Right lobe of liver (tissue), 6 donors: ENCODE measurements around the gene NBEAL1. TPM values are rescaled to one million over a fixed set of nuclear protein-coding genes. Genes with fewer than 3 reads are reported as not detected.

ENCODE experiments used
- ATAC-seq, 4 donors: fragments of 200-7000 bp; cut with Tn5 transposase; one replicate each; pipeline ENCODE4 v1.9.1; 2020; ENCODE audit warnings: mild to moderate bottlenecking in 4 of 4, moderate library complexity in 4 of 4
- DNase-seq, 3 donors: peaks; one replicate each; pipeline ENCODE4 v3.0.0-alpha.2; 2020
- H3K27ac ChIP-seq, 3 donors: fragments of 200-600 bp; one replicate each; pipeline ENCODE4 v1.8.0; 2022
- H3K27me3 ChIP-seq, 2 donors: fragments of 200-600 bp; one replicate each; pipeline ENCODE4 v1.8.0; 2022
- H3K36me3 ChIP-seq, 4 donors: fragments of 200-600 bp; sonication (generic) in 1 of 4; one replicate each; pipeline versions ENCODE4 v1.5.1 to v1.8.0; 2017 to 2022; ENCODE audit warnings: control low read depth in 1 of 4
- H3K4me1 ChIP-seq, 4 donors: fragments of 200-600 bp; sonication (generic) in 1 of 4; one replicate each; pipeline versions ENCODE4 v1.5.1 to v1.8.0; 2017 to 2022; ENCODE audit warnings: control low read depth in 1 of 4
- H3K4me3 ChIP-seq, 3 donors: fragments of 200-600 bp; one replicate each; pipeline ENCODE4 v1.8.0; 2022
- H3K9me3 ChIP-seq, 4 donors: fragments of 200-600 bp; sonication (generic) in 1 of 4; one replicate each; pipeline versions ENCODE4 v1.5.1 to v1.8.0; 2017 to 2022; ENCODE audit warnings: control low read depth in 1 of 4
- CTCF ChIP-seq, 4 donors: fragments of 200-600 bp in 3 of 4; fragments of 450-650 bp in 1 of 4; IDR thresholded peaks; one replicate each; pipeline versions ENCODE4 v1.5.1 to v1.8.0; 2016 to 2022; ENCODE audit warnings: antibody characterized with exemption in 4 of 4, mild to moderate bottlenecking in 2 of 4
- POLR2A ChIP-seq: fragments of 450-650 bp; IDR thresholded peaks from one replicate; pipeline ENCODE4 v1.6.1; 2017; ENCODE audit warnings: antibody characterized with exemption, mild to moderate bottlenecking
- WGBS: methylation state at CpG from one replicate; pipeline ENCODE4 v1.1.6; 2018; ENCODE audit warnings: low coverage, low lambda C conversion rate; ENCODE audit not compliant: insufficient coverage; ENCODE audit errors: missing lambda C conversion rate; 5-methylcytosine and 5-hydroxymethylcytosine counted together
- intact Hi-C, 2 donors: fragments of 100-400 bp; cut with DNase I; formaldehyde crosslinking; loops; one replicate each; pipeline versions ENCODE4 v1.11.2 to v1.14.1; 2022
- total RNA-seq, 6 experiments: library from RNA; depleted of rRNA in 2 of 6; stranded (reverse); fragments of >200 nt in 2 of 6; fragmentation: NEBNext Ultra II Directional in 3 of 6; extraction: Animal tissue kit (Norgen Biotek cat#: 25700) in 3 of 6; gene quantifications; one replicate each; pipeline versions ENCODE4 v1.1.0 to v1.2.4, GENCODE V29; 2016 to 2023
- donor health status: DM: no; HTN: yes; CAD: no.
- donor health status: DM: no; HTN: no; CAD: no.
- donor health status: DM: no; HTN: no; CAD: no.
- donor health status: DM: no; HTN: yes; CAD: no.
- donor health status: DM: no; HTN: yes; CAD: no.

Gene NBEAL1
- total RNA-seq, 6 experiments from 2014 or later: 16.4 to 28.6 (median 21.9) TPM

GRCh38 chr2:203238704-203239526 is 224.2 kb downstream of the NBEAL1 start, which contains the start of gene CYP20A1:
Gene CYP20A1, plus strand, starts transcription at chr2:203239018. Its CDS starts 45 bp downstream, at chr2:203239063.
- Histone ChIP-seq H3K27me3 (no peaks in the 10 kb centered on the region), H3K4me3 (peak within 1 kb of the TSS; percentile 69 to 95 (median 75)), H3K9me3 (no peaks in the 10 kb centered on the region), H3K27ac (peak within 1 kb of the TSS; percentile 87 to 92 (median 90)), H3K36me3 (peaks cover 0 to 2% (median 0%) of the 10 kb centered on the region in 4 donors), H3K4me1 (peaks cover 0 to 15% (median 4%) of the 10 kb centered on the region in 4 donors)
- peak; percentile 30 to 39 (median 34) for TF ChIP-seq CTCF (IDR thresholded peaks at IDR 0.05)
- peak; percentile 96 for TF ChIP-seq POLR2A
- intact Hi-C loops: no loop called here
- 1% methylated on average over 18 of the region's 80 CpGs for WGBS
- peak; percentile 96 to 98 (median 97) for ATAC-seq
- peak; percentile 97 for DNase-seq

GRCh38 chr2:203240491-203240890 is 225.8 kb downstream of the NBEAL1 start:
- Histone ChIP-seq H3K27me3 (no peaks in the 10 kb centered on the region), H3K4me1 (peaks cover 0 to 15% (median 6%) of the 10 kb centered on the region in 4 donors), H3K27ac (no peak overlapping the region), H3K4me3 (peak overlapping the region in 1 of 3 donors; percentile 75), H3K9me3 (no peaks in the 10 kb centered on the region), H3K36me3 (peaks cover 0 to 4% (median 0%) of the 10 kb centered on the region in 4 donors)
- intact Hi-C loops: no loop called here
- TF ChIP-seq POLR2A: no peak
- no peak for TF ChIP-seq CTCF (IDR thresholded peaks at IDR 0.05)
- DNase-seq (no peak), ATAC-seq (no peak)
- 70% methylated on average over 5 of the region's 5 CpGs for WGBS

- intact Hi-C loops: no loop called here
- WGBS: 100% methylated on average over 3 of the region's 6 CpGs
- TF ChIP-seq CTCF (IDR thresholded peaks at IDR 0.05) (no peak), POLR2A (no peak)
- Histone ChIP-seq H3K36me3 (peaks cover 0 to 8% (median 1%) of the 10 kb centered on the region in 4 donors), H3K4me3 (no peak overlapping the region), H3K27me3 (no peaks in the 10 kb centered on the region), H3K9me3 (no peaks in the 10 kb centered on the region), H3K4me1 (peaks cover 0 to 15% (median 6%) of the 10 kb centered on the region in 4 donors), H3K27ac (no peak overlapping the region)
- DNase-seq (no peak), ATAC-seq (no peak)
Observed at GRCh38 chr2:203242518-203242917, 227.8 kb downstream of the NBEAL1 start.

- Histone ChIP-seq H3K36me3 (peaks cover 0 to 7% (median 3%) of the 10 kb centered on the region in 4 donors), H3K9me3 (no peaks in the 10 kb centered on the region), H3K27ac (no peak overlapping the region), H3K27me3 (no peaks in the 10 kb centered on the region), H3K4me1 (peaks cover 0 to 4% (median 0%) of the 10 kb centered on the region in 4 donors), H3K4me3 (no peak overlapping the region)
- DNase-seq (no peak), ATAC-seq (no peak)
- TF ChIP-seq POLR2A (no peak), CTCF (IDR thresholded peaks at IDR 0.05) (no peak)
- intact Hi-C loops: no loop called here
- 90% methylated on average over 3 of the region's 3 CpGs for WGBS
Observed at GRCh38 chr2:203246646-203247045, 232.0 kb downstream of the NBEAL1 start.
